Astrocyte of the hippocampus (primary cell): ENCODE measurements around the gene RBM6.
A peak's percentile ranks its signal among the peaks of the same experiment; 100 is the strongest.
"Not testable (repeated sequence)": the region's sequence is repeated elsewhere in the genome, so short reads cannot be mapped to it uniquely, and the experiment has no call there.

Source experiments
- DNase-seq: peaks from one replicate; pipeline ENCODE4 v3.0.0; 2011; ENCODE audit warnings: low read depth, low spot score

Gene RBM6

GRCh38 chr3:49976942-49977341 is 37.0 kb downstream of the RBM6 start:
- DNase-seq: no peak

DNA sequence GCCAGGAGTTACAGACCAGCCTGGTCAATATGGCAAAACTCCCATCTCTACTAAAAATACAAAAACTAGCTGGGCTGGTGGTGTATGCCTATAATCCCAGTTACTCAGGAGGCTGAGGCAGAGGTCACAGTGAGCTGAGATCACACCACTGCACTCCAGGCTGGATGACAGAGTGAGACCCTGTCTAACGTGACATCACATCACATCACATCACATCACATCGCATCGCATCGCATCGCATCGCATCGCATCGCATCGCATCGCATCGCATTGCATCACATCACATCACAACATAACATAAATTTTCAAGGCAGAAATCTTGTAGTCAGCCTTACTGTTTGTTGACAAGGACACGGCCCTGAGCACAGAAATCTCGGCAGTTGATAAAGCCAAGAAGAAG is 44.4 kb downstream of the RBM6 start:
- DNase-seq: no peak

GRCh38 chr3:49992326-49992725 is 52.4 kb downstream of the RBM6 start:
- DNase-seq: no peak

DNA sequence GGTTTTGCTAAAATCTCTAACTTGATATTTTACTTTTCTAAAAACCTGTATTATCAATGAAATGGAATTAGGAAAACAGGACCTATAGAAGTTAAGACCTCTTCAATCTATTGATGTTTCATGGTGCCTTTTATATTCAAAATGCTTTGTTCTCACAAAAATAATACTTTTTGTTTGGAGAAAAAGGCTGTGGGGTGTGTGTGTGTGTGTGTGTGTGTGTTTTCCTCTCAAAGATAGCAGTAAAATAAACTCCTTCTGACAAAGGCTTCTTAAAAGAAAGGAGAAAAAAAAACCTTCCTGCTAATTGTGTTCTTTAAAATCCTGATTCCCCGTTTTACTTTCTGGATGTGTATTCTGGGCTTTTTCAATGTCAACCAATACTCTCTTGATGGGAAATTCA is 54.5 kb downstream of the RBM6 start:
- DNase-seq: no peak

DNA sequence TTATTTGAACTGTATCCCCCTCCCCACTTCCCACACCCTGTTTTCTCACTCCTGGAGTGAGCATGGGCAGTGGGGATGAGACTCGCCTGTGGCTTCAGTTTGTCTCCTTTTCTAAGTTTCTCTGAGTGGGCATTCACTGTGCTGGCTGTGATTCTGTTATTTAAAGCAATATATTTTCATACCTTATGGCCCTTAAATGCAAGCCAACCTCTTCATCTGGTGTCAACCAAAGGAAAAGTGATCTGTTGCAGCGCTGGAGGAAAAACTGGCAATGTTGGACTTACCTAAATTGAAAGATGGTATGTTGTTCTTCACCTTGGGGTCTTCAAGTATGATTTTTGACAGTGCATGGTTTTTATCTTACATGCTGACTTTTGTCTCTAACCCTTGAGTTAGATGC is 56.1 kb downstream of the RBM6 start:
- no peak for DNase-seq

GRCh38 chr3:49997862-49998261 is 57.9 kb downstream of the RBM6 start:
- DNase-seq: no peak

GRCh38 chr3:49998326-49998725 is 58.4 kb downstream of the RBM6 start:
- peak; percentile 55 for DNase-seq

DNA sequence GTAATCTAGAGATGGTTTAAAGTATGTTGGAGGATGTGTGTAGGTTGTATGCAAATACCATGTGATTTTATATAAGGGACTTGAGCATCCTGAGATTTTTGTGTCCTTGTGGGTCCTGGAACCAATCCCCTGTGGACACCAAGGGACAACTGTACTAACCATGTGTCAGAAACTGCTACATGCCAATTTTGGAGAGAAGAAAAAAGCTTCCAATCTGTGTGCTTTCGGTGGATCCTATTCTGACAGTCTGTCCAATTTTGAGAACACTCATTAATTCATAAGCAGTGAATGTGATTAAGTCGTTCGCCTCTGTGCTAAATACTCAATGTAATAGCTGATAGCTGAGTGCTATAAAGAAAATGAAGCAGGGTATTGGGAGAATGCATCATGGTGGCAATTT is 61.6 kb downstream of the RBM6 start:
- DNase-seq: no peak

- peak; percentile 54 for DNase-seq
Observed at GRCh38 chr3:50003216-50003615, 63.3 kb downstream of the RBM6 start.

- DNase-seq: peak; percentile 80
Observed at GRCh38 chr3:50003824-50004223, 63.9 kb downstream of the RBM6 start.

GRCh38 chr3:50008931-50009330 is 69.0 kb downstream of the RBM6 start:
- peak; percentile 67 for DNase-seq

DNA sequence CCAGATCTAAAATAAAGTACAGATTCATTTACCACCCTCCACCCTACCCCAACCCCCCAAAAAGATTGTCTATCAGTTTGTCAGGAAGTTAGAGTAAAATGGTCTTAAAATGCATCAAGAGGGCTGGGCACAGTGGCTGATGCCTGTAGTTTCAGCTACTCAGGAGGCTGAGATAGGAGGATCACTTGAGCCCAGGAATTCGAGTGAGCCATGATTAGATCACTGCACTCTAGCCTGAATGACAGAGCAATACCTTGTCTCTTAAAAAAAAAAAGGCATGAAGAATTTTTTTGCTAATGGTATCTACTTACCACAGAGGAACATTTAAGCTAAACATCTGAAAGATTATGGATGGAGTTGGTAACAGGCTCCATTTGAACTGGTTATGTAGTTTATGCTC is 71.0 kb downstream of the RBM6 start:
- no peak for DNase-seq

GRCh38 chr3:50015918-50016317 is 76.0 kb downstream of the RBM6 start:
- DNase-seq: no peak

DNA sequence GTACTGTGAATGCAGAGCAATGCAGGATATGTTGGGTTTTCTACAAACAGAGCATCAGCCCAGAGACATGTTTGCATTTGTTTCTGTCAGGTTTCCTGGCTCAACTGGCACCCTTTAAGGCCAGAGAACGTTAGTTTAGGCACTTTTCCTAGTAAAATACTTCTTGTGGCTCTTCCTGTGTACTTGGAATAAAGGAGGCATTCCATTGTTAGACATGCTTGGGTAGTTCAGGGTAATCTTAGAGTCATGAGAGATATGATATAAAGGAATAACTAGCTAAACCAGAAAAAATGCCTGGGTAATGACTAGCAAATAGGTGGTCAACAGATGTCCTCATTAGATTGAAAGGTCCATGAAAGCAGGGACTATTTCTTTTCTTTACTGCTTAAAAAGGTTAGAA is 88.4 kb downstream of the RBM6 start:
- DNase-seq: peak; percentile 92

DNA sequence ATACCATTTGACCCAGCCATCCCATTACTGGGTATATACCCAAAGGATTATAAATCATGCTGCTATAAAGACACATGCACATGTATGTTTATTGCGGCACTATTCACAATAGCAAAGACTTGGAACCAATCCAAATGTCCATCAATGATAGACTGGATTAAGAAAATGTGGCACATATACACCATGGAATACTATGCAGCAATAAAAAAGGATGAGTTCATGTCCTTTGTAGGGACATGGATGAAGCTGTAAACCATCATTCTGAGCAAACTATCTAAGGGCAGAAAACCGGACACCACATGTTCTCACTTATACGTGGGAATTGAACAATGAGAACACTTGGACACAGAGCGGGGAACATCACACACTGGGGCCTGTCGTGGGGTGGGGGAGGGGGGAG is 91.3 kb downstream of the RBM6 start:
- DNase-seq: not testable (repeated sequence)

DNA sequence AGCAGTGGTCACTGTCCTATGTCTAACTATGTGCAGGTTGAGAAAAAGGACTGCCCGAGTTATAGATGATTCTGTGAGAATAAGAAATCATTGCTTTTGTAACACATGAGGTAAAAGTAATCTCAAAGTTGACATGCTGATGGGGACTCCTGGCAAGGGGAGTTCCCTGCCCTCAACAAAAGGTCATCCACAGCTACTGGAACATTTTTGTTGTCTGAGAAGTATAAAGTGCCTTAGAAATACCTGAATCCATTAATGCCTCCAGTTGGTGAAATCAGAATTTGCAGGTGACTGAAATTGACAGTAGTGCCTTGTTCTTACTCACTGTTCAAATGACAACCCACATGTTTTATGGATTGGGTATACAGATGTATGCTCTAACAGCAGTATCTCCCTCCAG is 105.0 kb downstream of the RBM6 start:
- DNase-seq: no peak

- no peak for DNase-seq
Observed at GRCh38 chr3:50047426-50047825, 107.5 kb downstream of the RBM6 start.

- peak; percentile 69 for DNase-seq
Observed at GRCh38 chr3:50050361-50050760, 110.4 kb downstream of the RBM6 start.

DNA sequence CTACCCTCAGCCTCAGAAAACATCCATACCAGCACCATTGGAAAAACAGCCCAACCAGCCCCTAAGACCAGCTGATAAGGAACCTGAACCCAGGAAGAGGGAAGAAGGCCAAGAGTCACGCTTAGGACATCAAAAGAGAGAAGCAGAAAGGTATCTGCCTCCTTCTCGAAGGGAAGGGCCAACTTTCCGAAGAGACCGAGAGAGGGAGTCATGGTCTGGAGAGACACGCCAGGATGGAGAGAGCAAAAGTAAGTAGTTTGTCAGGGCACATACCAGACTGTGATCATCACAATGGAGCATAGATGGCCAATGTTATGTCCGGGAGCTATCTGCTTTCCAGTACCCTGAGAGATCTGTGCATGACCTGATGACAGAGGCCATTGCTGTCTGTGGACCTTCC is 117.8 kb downstream of the RBM6 start:
- DNase-seq: no peak

- peak; percentile 70 for DNase-seq
Observed at GRCh38 chr3:50068134-50068533, 128.2 kb downstream of the RBM6 start.

DNA sequence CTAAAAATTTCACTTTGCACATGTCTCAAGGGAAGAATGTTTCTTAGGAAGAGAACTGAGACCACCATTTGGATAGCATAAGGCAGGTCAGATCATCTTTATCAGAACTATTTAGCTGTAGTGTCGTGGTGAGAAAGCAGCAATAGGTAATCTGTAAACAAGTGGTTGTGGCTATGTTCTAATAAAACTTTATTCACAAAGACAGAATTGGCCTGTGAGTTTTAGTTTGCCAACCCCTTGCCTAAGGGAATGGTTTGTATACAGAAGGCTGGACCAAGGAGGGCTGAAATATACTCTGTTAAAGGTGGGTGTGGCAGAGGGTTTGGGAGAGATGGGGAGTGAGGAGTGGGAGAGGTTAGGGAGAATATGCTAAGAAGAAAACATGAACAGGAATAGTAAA is 138.1 kb downstream of the RBM6 start:
- no peak for DNase-seq

DNA sequence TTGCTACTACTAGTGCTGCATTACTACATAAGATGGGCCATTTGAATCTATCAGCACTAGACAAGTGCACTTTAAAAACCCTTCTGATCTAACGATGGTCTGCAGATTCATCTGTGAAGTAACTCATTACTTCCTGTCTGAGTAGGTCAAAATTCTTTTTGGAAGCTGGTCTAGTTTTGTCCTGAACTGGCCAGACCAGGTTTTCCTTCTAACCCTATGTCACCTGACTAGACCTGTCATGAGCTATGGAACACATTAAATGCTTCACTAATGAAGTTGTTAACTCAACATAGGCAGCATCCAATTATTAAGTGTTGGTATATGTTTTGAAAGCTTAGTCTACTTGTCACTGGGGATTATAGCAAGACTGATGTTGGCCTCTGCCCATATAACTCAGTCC is 138.7 kb downstream of the RBM6 start:
- DNase-seq: no peak

- not testable (repeated sequence) for DNase-seq
Observed at GRCh38 chr3:50084951-50085350, 145.0 kb downstream of the RBM6 start.

GRCh38 chr3:50088725-50089608 is 149.0 kb downstream of the RBM6 start, which contains the start of gene RBM5:
RBM5 (plus strand) TSS chr3:50088919; CDS start chr3:50090435, 1,516 bp downstream.
- DNase-seq: peak; percentile 97
